K562 (cell line): ENCODE measurements around the gene POLR3E.

Experiments
- BACH1 ChIP-seq: fragments of 200-800 bp; sonication (Bioruptor generic); IDR thresholded peaks from 2 replicates; pipeline ENCODE4 v1.6.1; 2016; ENCODE audit warnings: missing genetic modification characterization, missing compliant biosample characterization
- HOXB6 ChIP-seq: fragments of 250-450 bp; sonication (Bioruptor Pico); IDR thresholded peaks from 2 replicates; pipeline ENCODE4 v1.5.1; 2022; ENCODE audit warnings: mild to moderate bottlenecking, borderline replicate concordance
- POLR2A ChIP-seq: fragments of 450-650 bp; conservative IDR thresholded peaks from 2 replicates; pipeline ENCODE4 v1.6.1; 2016
- REST ChIP-seq, 2 experiments: fragments of 450-650 bp; formaldehyde crosslinking in 1 of 2; IDR thresholded peaks; 2 replicates each; pipeline versions ENCODE4 v1.4.0 to v1.6.1; 2014 to 2020; ENCODE audit warnings: mild to moderate bottlenecking in 2 of 2, borderline replicate concordance in 1 of 2, low read depth in 1 of 2
- SMC3 ChIP-seq: conservative IDR thresholded peaks from 2 replicates; pipeline ENCODE4 v1.6.1; 2011; ENCODE audit warnings: low read depth, low read length, improper control_type of control experiment; ENCODE audit not compliant: insufficient read depth

GRCh38 chr16:22358000-22358399 is 60.8 kb downstream of the POLR3E start:
- TF ChIP-seq POLR2A = no peak
- TF ChIP-seq REST (IDR thresholded peaks at IDR 0.05; ENCODE audit: borderline replicate concordance) = no peak
- TF ChIP-seq REST (CRISPR knock-in tag; IDR thresholded peaks at IDR 0.05; ENCODE audit: low read depth) = no peak
- TF ChIP-seq BACH1 = no peak
- TF ChIP-seq SMC3 = no peak
- TF ChIP-seq HOXB6 (CRISPR knock-in tag) = no peak
